GM10266 (cell line): ENCODE data around the gene ZSCAN9.

ENCODE experiments used
- DNase-seq: peaks from one replicate; pipeline ENCODE4 v3.0.0; 2012; ENCODE audit errors: extremely low spot score
- TF ChIP-seq, protein P1 (sequence below): IDR thresholded peaks from 2 replicates; pipeline ENCODE4 v1.5.1; 2012; ENCODE audit warnings: mild to moderate bottlenecking, low read depth; ENCODE audit not compliant: control insufficient read depth, insufficient read depth; ENCODE audit errors: missing control alignments

Gene ZSCAN9

DNA sequence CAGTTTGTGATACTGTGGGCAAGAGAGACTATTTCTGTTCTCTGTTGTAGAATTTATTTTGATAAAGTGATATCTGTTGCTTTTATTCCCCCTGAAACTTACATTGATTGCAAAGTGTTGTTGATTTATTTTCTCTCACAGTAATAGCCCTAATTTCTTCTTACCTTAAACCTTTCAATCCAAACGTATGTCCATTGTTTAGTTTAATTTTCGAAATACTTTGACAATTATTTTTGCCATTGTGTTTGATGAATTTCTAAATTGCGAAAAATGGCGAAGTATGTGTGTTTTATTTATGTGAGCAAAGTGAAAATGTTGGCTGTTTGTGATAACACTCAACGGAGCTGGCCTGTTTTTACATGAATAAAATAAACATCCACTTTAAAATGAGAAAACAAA, 41.5 kb downstream of the ZSCAN9 start:
- TF ChIP-seq, protein P1, sequence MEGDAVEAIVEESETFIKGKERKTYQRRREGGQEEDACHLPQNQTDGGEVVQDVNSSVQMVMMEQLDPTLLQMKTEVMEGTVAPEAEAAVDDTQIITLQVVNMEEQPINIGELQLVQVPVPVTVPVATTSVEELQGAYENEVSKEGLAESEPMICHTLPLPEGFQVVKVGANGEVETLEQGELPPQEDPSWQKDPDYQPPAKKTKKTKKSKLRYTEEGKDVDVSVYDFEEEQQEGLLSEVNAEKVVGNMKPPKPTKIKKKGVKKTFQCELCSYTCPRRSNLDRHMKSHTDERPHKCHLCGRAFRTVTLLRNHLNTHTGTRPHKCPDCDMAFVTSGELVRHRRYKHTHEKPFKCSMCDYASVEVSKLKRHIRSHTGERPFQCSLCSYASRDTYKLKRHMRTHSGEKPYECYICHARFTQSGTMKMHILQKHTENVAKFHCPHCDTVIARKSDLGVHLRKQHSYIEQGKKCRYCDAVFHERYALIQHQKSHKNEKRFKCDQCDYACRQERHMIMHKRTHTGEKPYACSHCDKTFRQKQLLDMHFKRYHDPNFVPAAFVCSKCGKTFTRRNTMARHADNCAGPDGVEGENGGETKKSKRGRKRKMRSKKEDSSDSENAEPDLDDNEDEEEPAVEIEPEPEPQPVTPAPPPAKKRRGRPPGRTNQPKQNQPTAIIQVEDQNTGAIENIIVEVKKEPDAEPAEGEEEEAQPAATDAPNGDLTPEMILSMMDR, result no peak
- no peak for DNase-seq

DNA sequence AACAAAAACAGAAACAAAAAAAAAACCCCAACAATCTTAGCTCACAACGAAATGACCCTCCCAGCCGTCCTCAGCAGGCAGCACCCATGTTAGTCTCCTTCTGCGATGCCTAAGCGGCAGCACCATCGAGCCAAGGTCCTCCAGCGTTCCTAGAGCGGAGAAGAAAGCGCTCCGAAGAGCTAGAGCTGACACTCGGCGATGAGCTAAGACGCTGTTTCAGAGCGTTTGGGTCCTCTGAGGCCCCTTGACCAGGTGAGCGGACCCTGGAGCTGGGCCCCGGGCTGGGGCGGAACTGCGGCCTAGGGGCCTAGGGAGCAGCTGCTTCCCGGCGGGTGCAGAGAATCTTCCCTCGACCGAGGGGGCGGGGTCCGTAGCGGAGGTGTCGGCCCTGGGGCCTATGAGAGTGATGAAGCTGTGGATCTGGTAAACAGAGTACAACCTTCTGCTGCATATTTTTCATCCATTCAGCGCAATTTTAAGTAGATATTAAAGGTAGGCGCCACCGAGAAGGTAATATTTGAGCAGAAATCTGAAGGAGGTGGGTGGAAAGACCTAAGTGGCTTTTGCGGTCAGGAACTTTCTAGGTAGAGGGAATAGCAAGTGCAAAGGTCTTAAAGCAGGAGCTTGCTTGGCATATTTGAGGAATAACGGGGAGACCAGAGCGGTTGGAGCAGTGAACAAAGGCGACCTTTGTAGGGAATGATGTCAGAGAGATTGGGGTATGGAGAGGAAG, 42.1 kb downstream of the ZSCAN9 start, which contains the start of gene ZSCAN26:
Gene ZSCAN26, plus strand, starts transcription at position 182 of the 733 bp plus-strand sequence. CDS start 4,777 bp downstream, outside the sequence.
- DNase-seq, result peak; percentile 78
- TF ChIP-seq, protein P1, result no peak

DNA sequence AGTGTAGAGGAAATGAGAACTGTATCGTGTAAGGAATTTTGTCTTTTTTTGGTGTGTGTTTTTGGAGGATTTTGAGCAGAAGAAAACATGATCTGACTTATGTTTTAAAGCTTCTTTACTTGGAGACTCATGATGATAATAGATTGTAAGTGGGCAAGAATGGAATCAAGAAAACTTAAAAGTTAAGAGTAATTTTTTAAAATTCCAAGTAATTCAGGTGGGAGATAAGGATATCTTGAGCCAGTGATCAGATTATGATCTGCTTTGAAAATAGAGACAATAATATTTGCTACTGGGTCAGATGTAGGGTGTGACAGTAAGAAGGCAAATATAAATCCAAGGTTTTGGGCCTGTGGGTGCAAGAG, 42.6 kb downstream of the ZSCAN9 start:
- TF ChIP-seq, protein P1, result no peak
- no peak for DNase-seq

DNA sequence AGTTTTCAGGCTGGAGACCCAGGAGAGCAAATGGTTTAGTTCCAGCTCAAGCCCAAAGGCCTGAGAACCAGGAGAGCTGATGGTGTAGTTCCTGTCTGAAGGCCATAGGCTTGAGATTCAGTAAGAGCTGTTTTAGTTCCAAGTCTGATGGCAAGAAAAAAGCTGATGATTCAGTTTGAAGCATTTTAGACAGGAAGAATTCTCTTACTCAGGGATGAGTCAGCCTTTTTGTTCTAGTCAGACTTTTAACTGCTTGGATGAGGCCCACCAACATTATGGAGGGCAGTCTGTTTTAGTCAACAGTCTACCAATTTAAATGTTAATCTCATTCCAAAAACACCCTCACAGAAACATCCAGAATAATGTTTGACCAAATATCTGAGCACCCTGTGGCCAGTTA, 44.4 kb downstream of the ZSCAN9 start:
- no peak for DNase-seq

DNA sequence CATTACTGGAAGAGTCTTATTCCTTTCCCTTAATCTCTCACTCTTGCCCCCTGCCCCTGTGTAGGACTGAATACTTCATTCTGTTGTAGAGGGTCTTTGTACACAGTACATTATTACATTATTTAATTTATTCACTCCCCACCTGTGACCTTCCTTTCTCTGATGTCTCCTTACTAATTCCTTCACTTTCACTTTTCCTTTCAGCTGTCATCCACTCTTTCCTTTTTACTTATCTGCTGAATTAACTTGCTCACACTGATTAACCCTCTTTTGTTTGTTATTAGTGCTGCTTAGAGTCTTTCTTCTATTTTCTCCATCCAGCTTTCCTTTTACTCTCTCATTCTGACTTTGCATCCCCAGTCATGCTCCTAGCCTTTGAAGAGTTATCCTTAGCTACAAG, 49.8 kb downstream of the ZSCAN9 start:
- TF ChIP-seq, protein P1, result no peak

More for the DNA sequence above, 44.4 kb downstream of the ZSCAN9 start:
- TF ChIP-seq, protein P1, result no peak

DNA sequence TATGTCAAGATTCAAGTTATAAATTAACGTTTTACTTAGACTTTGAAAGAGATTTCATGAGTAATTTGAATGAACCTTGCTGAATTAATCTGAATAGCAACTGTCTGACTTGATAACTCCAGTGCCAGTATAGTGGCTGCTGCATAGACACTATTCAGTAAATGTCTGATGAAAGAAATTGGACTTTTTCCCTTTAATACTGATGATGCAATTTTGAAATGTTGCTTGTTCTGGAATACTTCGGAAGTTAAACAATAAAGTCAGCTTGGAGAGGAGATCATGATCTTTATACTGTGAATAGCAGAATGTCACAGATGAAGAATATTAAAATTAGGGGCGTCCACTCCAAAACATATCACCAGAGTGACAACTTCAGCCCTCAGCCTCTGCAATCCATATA, 52.7 kb downstream of the ZSCAN9 start:
- no peak for DNase-seq
- TF ChIP-seq, protein P1, result no peak

More for the DNA sequence above, 49.8 kb downstream of the ZSCAN9 start:
- no peak for DNase-seq

DNA sequence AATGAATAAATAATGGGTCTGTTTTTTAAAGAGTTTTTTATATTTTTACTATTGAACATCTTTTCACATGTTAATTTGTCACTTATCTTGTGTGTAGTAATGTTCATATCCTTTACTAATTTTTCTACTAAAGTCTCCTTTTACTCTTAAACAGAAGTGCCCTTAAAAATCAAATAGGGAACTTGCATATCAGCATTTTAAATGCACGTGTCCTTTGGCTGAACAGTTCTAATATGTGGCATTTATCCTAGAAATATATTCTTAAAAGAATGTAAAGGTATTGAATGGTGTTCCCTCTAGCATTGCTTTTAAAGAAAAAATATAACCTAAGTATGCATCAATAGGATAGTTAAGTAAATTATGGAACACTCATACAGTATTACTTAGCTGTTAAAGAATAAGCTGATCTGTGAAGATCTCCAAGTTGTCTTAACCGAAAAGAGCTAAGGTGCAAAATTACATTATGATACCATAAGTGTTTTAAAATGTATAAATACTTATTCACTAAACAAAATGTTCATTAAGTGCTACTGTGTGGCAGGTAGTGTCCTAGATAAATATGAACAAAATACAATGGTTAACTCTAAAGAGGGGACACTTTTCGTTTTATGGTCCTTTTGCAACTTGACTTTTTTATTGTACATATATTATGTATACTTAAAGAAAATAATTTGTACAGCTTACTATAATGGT, 55.7 kb downstream of the ZSCAN9 start:
- DNase-seq, result no peak
- TF ChIP-seq, protein P1, result no peak
